ENCODE measurements around the gene DMGDH.
A peak's percentile ranks its signal among the peaks of the same experiment; 100 is the strongest.
"Not testable (repeated sequence)": the region's sequence is repeated elsewhere in the genome, so short reads cannot be mapped to it uniquely, and the experiment has no call there.

The DMGDH gene

GRCh38 chr5:79011219-79011836 is 58.1 kb downstream of the DMGDH start:
- no peak for DNase-seq (ENCODE audit: low spot score)

- DNase-seq (ENCODE audit: low spot score) = no peak
Measured at GRCh38 chr5:79008362-79008761, 61.1 kb downstream of the DMGDH start.

- DNase-seq (ENCODE audit: low spot score) = no peak
Measured at GRCh38 chr5:79007872-79008271, 61.6 kb downstream of the DMGDH start.

- no peak for DNase-seq (ENCODE audit: low spot score)
Measured at GRCh38 chr5:79005936-79006631, 63.4 kb downstream of the DMGDH start.

- no peak for DNase-seq (ENCODE audit: low spot score)
Measured at GRCh38 chr5:79005151-79005550, 64.3 kb downstream of the DMGDH start.

GRCh38 chr5:79002374-79002773 is 67.1 kb downstream of the DMGDH start:
- no peak for DNase-seq (ENCODE audit: low spot score)

- no peak for DNase-seq (ENCODE audit: low spot score)
Measured at GRCh38 chr5:79001471-79001870, 68.0 kb downstream of the DMGDH start.

- DNase-seq (ENCODE audit: low spot score) = no peak
Measured at GRCh38 chr5:78997090-78997489, 72.4 kb downstream of the DMGDH start.

GRCh38 chr5:78995521-78996007 is 73.9 kb downstream of the DMGDH start:
- no peak for DNase-seq (ENCODE audit: low spot score)

GRCh38 chr5:78993165-78993564 is 76.3 kb downstream of the DMGDH start:
- peak; percentile 5 for DNase-seq (ENCODE audit: low spot score)

- no peak for DNase-seq (ENCODE audit: low spot score)
Measured at GRCh38 chr5:78992146-78992545, 77.3 kb downstream of the DMGDH start.

- no peak for DNase-seq (ENCODE audit: low spot score)
Measured at GRCh38 chr5:78989080-78989479, 80.4 kb downstream of the DMGDH start.

GRCh38 chr5:78985725-78986223 is 83.7 kb downstream of the DMGDH start:
- peak; percentile 9 for DNase-seq (ENCODE audit: low spot score)

GRCh38 chr5:78985116-78985724 is 84.3 kb downstream of the DMGDH start, which contains the start of gene ARSB:
Gene ARSB (minus strand): TSS chr5:78985310. CDS start chr5:78985248, 62 bp downstream.
- peak; percentile 24 for DNase-seq (ENCODE audit: low spot score)

GRCh38 chr5:78984439-78985115 is 84.9 kb downstream of the DMGDH start:
- DNase-seq (ENCODE audit: low spot score) = peak; percentile 85

GRCh38 chr5:78983601-78984438 is 85.7 kb downstream of the DMGDH start:
- no peak for DNase-seq (ENCODE audit: low spot score)

- not testable (repeated sequence) for DNase-seq (ENCODE audit: low spot score)
Measured at GRCh38 chr5:78983194-78983593, 86.3 kb downstream of the DMGDH start.

GRCh38 chr5:78979909-78980308 is 89.6 kb downstream of the DMGDH start:
- DNase-seq (ENCODE audit: low spot score) = no peak

- no peak for DNase-seq (ENCODE audit: low spot score)
Measured at GRCh38 chr5:78979117-78979742, 90.2 kb downstream of the DMGDH start.

GRCh38 chr5:78975035-78975434 is 94.4 kb downstream of the DMGDH start:
- DNase-seq (ENCODE audit: low spot score) = no peak

- DNase-seq (ENCODE audit: low spot score) = no peak
Measured at GRCh38 chr5:78974601-78975000, 94.9 kb downstream of the DMGDH start.
